DOHH2 (cell line): ENCODE results near the gene FAM131A.

ENCODE experiments used
- H3F3A ChIP-seq: fragments of 200-600 bp; sonication (generic), shearing (Covaris generic); 2 replicates; pipeline ENCODE4 v1.6.0; 2016; ENCODE audit warnings: antibody characterized with exemption, mild to moderate bottlenecking; ENCODE audit not compliant: control insufficient read depth, insufficient read depth
- H3K27ac ChIP-seq: fragments of 200-600 bp; sonication (generic); 2 replicates; pipeline ENCODE4 v1.5.1; 2014; ENCODE audit warnings: low read depth, mild to moderate bottlenecking, low read length, moderate library complexity
- H3K27me3 ChIP-seq: fragments of 200-600 bp; sonication (generic); 2 replicates; pipeline ENCODE4 v1.6.1; 2014; ENCODE audit warnings: mild to moderate bottlenecking, low read length, mixed read lengths; ENCODE audit not compliant: control insufficient read depth
- H3K36me3 ChIP-seq: fragments of 200-600 bp; sonication (generic); 2 replicates; pipeline ENCODE4 v1.6.1; 2014; ENCODE audit warnings: mild to moderate bottlenecking, low read length, moderate library complexity, mixed read lengths; ENCODE audit not compliant: control insufficient read depth
- H3K4me1 ChIP-seq: fragments of 200-600 bp; sonication (generic); 2 replicates; pipeline ENCODE4 v1.6.1; 2014; ENCODE audit warnings: mild to moderate bottlenecking, low read length, mixed read lengths; ENCODE audit not compliant: control insufficient read depth
- H3K4me2 ChIP-seq: fragments of 200-600 bp; sonication (generic); 2 replicates; pipeline ENCODE4 v1.6.0; 2014; ENCODE audit warnings: mild to moderate bottlenecking, low read length, moderate library complexity
- H3K4me3 ChIP-seq: fragments of 200-600 bp; sonication (generic); 2 replicates; pipeline ENCODE4 v1.5.1; 2014; ENCODE audit warnings: mild to moderate bottlenecking, low read length, mixed read lengths
- H3K79me2 ChIP-seq: fragments of 200-600 bp; sonication (generic); 2 replicates; pipeline ENCODE4 v1.6.1; 2014; ENCODE audit warnings: mild to moderate bottlenecking, low read length, mixed read lengths; ENCODE audit not compliant: control insufficient read depth
- H3K9me2 ChIP-seq: fragments of 200-600 bp; sonication (generic); replicated peaks from 2 replicates; pipeline ENCODE4 v1.6.1; 2014; ENCODE audit warnings: mild to moderate bottlenecking, low read length, mixed read lengths; ENCODE audit not compliant: control insufficient read depth
- H3K9me3 ChIP-seq: fragments of 200-600 bp; sonication (generic); 2 replicates; pipeline ENCODE4 v1.6.1; 2014; ENCODE audit warnings: antibody characterized with exemption, low read length, mixed read lengths; ENCODE audit not compliant: control insufficient read depth, insufficient read depth
- H4K20me1 ChIP-seq: fragments of 200-600 bp; sonication (generic); 2 replicates; pipeline ENCODE4 v1.6.0; 2014; ENCODE audit warnings: low read depth, mild to moderate bottlenecking, antibody characterized with exemption, low read length, moderate library complexity; ENCODE audit not compliant: control insufficient read depth, insufficient read depth
- EZH2phosphoT487 ChIP-seq: fragments of 200-600 bp; sonication (generic); IDR thresholded peaks from 2 replicates; pipeline ENCODE4 v1.6.1; 2017; ENCODE audit warnings: borderline replicate concordance, mild to moderate bottlenecking, antibody characterized with exemption, low read length, moderate library complexity, mixed read lengths
- TF ChIP-seq, protein P1 (sequence below): fragments of 200-600 bp; sonication (generic); IDR thresholded peaks from one replicate; pipeline ENCODE4 v1.5.1; 2014; ENCODE audit warnings: antibody characterized with exemption, mild to moderate bottlenecking, low read depth, low read length; ENCODE audit not compliant: poor library complexity, severe bottlenecking

FAM131A gene

DNA sequence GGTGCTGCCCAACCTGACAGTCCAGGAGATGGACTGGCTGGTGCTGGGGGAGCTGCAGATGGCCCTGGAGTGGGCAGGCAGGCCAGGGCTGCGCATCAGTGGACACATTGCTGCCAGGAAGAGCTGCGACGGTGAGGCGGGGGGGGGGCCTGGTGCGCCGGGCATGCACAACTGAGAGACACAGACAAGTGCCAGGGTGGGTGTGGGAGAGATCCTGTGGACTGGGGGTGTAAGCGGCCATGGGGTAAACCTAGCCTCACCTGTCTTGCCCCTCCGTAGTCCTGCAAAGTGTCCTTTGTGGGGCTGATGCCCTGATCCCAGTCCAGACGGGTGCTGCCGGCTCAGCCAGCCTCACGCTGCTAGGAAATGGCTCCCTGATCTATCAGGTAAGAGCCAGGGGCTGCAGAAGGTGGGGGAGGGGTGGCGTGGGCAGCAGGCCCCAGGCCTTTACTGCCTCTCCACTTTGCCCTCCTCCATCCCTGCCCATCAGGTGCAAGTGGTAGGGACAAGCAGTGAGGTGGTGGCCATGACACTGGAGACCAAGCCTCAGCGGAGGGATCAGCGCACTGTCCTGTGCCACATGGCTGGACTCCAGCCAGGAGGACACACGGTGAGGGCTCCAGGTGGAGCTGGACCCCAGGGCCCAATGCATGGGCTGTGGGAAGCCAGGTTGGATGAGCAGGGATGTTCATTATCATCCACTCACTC is 45.8 kb downstream of the FAM131A start:
- H3K4me2 ChIP-seq: no peak overlapping the region
- no peaks in the 10 kb centered on the region for H3K9me3 ChIP-seq
- H3K79me2 ChIP-seq: no peaks in the 10 kb centered on the region
- TF ChIP-seq, protein P1, sequence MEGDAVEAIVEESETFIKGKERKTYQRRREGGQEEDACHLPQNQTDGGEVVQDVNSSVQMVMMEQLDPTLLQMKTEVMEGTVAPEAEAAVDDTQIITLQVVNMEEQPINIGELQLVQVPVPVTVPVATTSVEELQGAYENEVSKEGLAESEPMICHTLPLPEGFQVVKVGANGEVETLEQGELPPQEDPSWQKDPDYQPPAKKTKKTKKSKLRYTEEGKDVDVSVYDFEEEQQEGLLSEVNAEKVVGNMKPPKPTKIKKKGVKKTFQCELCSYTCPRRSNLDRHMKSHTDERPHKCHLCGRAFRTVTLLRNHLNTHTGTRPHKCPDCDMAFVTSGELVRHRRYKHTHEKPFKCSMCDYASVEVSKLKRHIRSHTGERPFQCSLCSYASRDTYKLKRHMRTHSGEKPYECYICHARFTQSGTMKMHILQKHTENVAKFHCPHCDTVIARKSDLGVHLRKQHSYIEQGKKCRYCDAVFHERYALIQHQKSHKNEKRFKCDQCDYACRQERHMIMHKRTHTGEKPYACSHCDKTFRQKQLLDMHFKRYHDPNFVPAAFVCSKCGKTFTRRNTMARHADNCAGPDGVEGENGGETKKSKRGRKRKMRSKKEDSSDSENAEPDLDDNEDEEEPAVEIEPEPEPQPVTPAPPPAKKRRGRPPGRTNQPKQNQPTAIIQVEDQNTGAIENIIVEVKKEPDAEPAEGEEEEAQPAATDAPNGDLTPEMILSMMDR: no peak
- no peak for TF ChIP-seq EZH2phosphoT487
- no peaks in the 10 kb centered on the region for H3F3A ChIP-seq
- H4K20me1 ChIP-seq: no peaks in the 10 kb centered on the region
- peaks cover 30% of the 10 kb centered on the region for H3K27me3 ChIP-seq
- no peak overlapping the region for H3K4me3 ChIP-seq
- H3K9me2 ChIP-seq: no peaks in the 10 kb centered on the region
- H3K36me3 ChIP-seq: no peaks in the 10 kb centered on the region
- H3K27ac ChIP-seq: no peak overlapping the region
- no peaks in the 10 kb centered on the region for H3K4me1 ChIP-seq

DNA sequence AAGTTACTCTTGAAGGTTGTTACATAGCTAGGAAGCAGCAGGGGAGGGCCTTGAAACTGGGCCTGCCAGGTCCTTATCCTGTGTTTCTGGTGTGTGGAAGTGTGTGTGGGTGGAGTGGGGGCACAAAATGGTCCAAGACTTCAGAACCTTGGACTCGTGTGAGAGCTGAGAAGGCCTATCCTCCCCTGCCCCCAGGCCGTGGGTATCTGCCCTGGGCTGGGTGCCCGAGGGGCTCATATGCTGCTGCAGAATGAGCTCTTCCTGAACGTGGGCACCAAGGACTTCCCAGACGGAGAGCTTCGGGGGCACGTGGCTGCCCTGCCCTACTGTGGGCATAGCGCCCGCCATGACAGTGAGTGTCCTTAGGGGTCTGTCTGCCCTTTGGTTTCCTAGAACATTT is 46.9 kb downstream of the FAM131A start:
- Histone ChIP-seq H3K4me2 (no peak overlapping the region), H3K9me2 (no peaks in the 10 kb centered on the region), H3K27ac (no peak overlapping the region), H3K36me3 (no peaks in the 10 kb centered on the region), H3K4me1 (no peaks in the 10 kb centered on the region), H3K27me3 (peaks cover 18% of the 10 kb centered on the region), H4K20me1 (no peaks in the 10 kb centered on the region), H3K4me3 (no peak overlapping the region), H3K9me3 (no peaks in the 10 kb centered on the region), H3F3A (no peaks in the 10 kb centered on the region), H3K79me2 (no peaks in the 10 kb centered on the region)
- TF ChIP-seq EZH2phosphoT487: no peak
- TF ChIP-seq, protein P1: no peak

DNA sequence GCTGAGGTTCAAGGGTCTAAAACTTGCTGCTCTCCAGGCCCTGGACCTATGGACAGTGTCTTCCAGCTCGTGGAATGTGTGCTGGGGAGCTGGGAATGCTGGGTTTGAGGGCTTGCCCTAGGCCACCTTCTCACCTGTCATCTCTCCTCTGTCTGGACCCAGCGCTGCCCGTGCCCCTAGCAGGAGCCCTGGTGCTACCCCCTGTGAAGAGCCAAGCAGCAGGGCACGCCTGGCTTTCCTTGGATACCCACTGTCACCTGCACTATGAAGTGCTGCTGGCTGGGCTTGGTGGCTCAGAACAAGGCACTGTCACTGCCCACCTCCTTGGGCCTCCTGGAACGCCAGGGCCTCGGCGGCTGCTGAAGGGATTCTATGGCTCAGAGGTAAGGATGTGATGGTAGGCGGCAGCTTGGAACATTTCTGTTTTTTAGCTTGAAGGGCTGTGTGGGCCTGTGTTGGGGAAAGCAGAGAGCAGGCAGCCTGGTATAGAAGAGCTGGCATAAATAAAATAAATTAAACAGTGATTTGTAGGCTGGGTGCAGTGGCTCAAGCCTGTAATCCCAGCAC is 47.5 kb downstream of the FAM131A start:
- H3K4me1 ChIP-seq: no peaks in the 10 kb centered on the region
- H3K4me2 ChIP-seq: no peak overlapping the region
- peaks cover 17% of the 10 kb centered on the region for H3K27me3 ChIP-seq
- no peaks in the 10 kb centered on the region for H3K9me2 ChIP-seq
- no peak overlapping the region for H3K4me3 ChIP-seq
- no peaks in the 10 kb centered on the region for H3K79me2 ChIP-seq
- H3K36me3 ChIP-seq: no peaks in the 10 kb centered on the region
- H3F3A ChIP-seq: no peaks in the 10 kb centered on the region
- no peak overlapping the region for H3K27ac ChIP-seq
- TF ChIP-seq, protein P1: no peak
- TF ChIP-seq EZH2phosphoT487: no peak
- H3K9me3 ChIP-seq: no peaks in the 10 kb centered on the region
- H4K20me1 ChIP-seq: no peaks in the 10 kb centered on the region
